HEK293 (cell line): Measurements from ENCODE around the gene PLEKHG4.

Source experiments
- CTCF ChIA-PET: fragments of 350-600 bp; formaldehyde crosslinking; extraction: SDS; loops from one replicate; lab custom pipeline; 2021; ENCODE audit warnings: antibody characterized with exemption; lab: Yijun Ruan, JAX
- POLR2A ChIA-PET: fragments of 300-600 bp; formaldehyde crosslinking; extraction: SDS; loops from one replicate; lab custom pipeline; 2020; ENCODE audit warnings: antibody characterized with exemption, inconsistent platforms; lab: Yijun Ruan, JAX
- H3K27ac ChIP-seq: fragments of 200-500 bp; sonication (Bioruptor generic); 2 replicates; pipeline ENCODE4 v1.5.1; 2014; ENCODE audit warnings: low read depth, low read length, control low read depth, inconsistent platforms; ENCODE audit errors: extremely low read depth
- H3K36me3 ChIP-seq, 2 experiments: fragments of 200-500 bp in 1 of 2; sonication (Bioruptor generic) in 1 of 2; 1 replicate in 1 of 2; 2 replicates in 1 of 2; pipeline ENCODE4 v1.5.1; 2014 to 2017; ENCODE audit warnings: inconsistent platforms in 2 of 2, low read length in 2 of 2; ENCODE audit not compliant: control insufficient read depth in 2 of 2, insufficient read depth in 1 of 2
- H3K4me1 ChIP-seq: fragments of 200-500 bp; sonication (Bioruptor generic); 2 replicates; pipeline ENCODE4 v1.5.1; 2014; ENCODE audit warnings: mild to moderate bottlenecking, low read length, inconsistent platforms; ENCODE audit not compliant: control insufficient read depth, insufficient read depth
- H3K4me3 ChIP-seq: 2 replicates; pipeline ENCODE4 v1.5.1; 2011; ENCODE audit warnings: low read depth, mild to moderate bottlenecking, control low read depth, low read length, moderate library complexity
- H3K9me3 ChIP-seq: fragments of 200-500 bp; sonication (Bioruptor generic); 2 replicates; pipeline ENCODE4 v1.5.1; 2014; ENCODE audit warnings: low read depth, low read length, inconsistent platforms; ENCODE audit not compliant: control insufficient read depth, insufficient read depth
- BCL11A ChIP-seq: fragments of 450-650 bp; formaldehyde crosslinking; IDR thresholded peaks from 2 replicates; pipeline ENCODE4 v1.5.1; 2016; ENCODE audit warnings: low read depth, missing biosample characterization, missing genetic modification characterization
- BCL11B ChIP-seq: fragments of 450-650 bp; formaldehyde crosslinking; IDR thresholded peaks from 2 replicates; pipeline ENCODE4 v1.5.1; 2016; ENCODE audit warnings: low read depth, missing biosample characterization, missing genetic modification characterization
- IKZF3 ChIP-seq: fragments of 450-650 bp; IDR thresholded peaks from 2 replicates; pipeline ENCODE4 v1.5.0; 2018; ENCODE audit warnings: missing biosample characterization, mild to moderate bottlenecking, missing genetic modification characterization, moderate library complexity
- KLF1 ChIP-seq: fragments of 450-650 bp; formaldehyde crosslinking; IDR thresholded peaks from 2 replicates; pipeline ENCODE4 v1.5.1; 2016; ENCODE audit warnings: missing biosample characterization, missing genetic modification characterization
- KLF7 ChIP-seq: fragments of 450-650 bp; formaldehyde crosslinking; IDR thresholded peaks from 2 replicates; pipeline ENCODE4 v1.5.1; 2016; ENCODE audit warnings: missing biosample characterization, missing genetic modification characterization, borderline replicate concordance
- PRDM1 ChIP-seq: fragments of 450-650 bp; formaldehyde crosslinking; IDR thresholded peaks from 2 replicates; pipeline ENCODE4; 2016; ENCODE audit warnings: missing biosample characterization, missing genetic modification characterization
- SP3 ChIP-seq: fragments of 450-650 bp; formaldehyde crosslinking; IDR thresholded peaks from 2 replicates; pipeline ENCODE4 v1.5.1; 2016; ENCODE audit warnings: missing biosample characterization, missing genetic modification characterization
- SP7 ChIP-seq: fragments of 450-650 bp; formaldehyde crosslinking; IDR thresholded peaks from 2 replicates; pipeline ENCODE4 v1.5.1; 2016; ENCODE audit warnings: missing biosample characterization, missing genetic modification characterization
- TCF7L2 ChIP-seq: IDR thresholded peaks from 2 replicates; pipeline ENCODE4 v1.6.1; 2011; ENCODE audit warnings: low read depth, mild to moderate bottlenecking, inconsistent platforms, low read length, moderate library complexity, borderline replicate concordance
- YY2 ChIP-seq: fragments of 450-650 bp; formaldehyde crosslinking; IDR thresholded peaks from 2 replicates; pipeline ENCODE4 v1.5.1; 2016; ENCODE audit warnings: missing biosample characterization, missing genetic modification characterization
- ZBTB26 ChIP-seq: fragments of 450-650 bp; formaldehyde crosslinking; optimal IDR thresholded peaks from 2 replicates; pipeline ENCODE3; 2016; ENCODE audit warnings: missing biosample characterization, mild to moderate bottlenecking, missing genetic modification characterization
- ZBTB7A ChIP-seq: fragments of 450-650 bp; formaldehyde crosslinking; IDR thresholded peaks from 2 replicates; pipeline ENCODE4 v1.5.1; 2016; ENCODE audit warnings: low read depth, missing biosample characterization, missing genetic modification characterization
- ZNF10 ChIP-seq: fragments of 450-650 bp; formaldehyde crosslinking; IDR thresholded peaks from 2 replicates; pipeline ENCODE4 v1.5.1; 2017; ENCODE audit warnings: missing biosample characterization, missing genetic modification characterization
- ZNF146 ChIP-seq: fragments of 450-650 bp; formaldehyde crosslinking; IDR thresholded peaks from 2 replicates; pipeline ENCODE4 v1.5.1; 2016; ENCODE audit warnings: missing biosample characterization, missing genetic modification characterization
- ZNF157 ChIP-seq: fragments of 450-650 bp; formaldehyde crosslinking; IDR thresholded peaks from 2 replicates; pipeline ENCODE4 v1.5.1; 2016; ENCODE audit warnings: missing biosample characterization, missing genetic modification characterization
- ZNF174 ChIP-seq: fragments of 450-650 bp; formaldehyde crosslinking; IDR thresholded peaks from 2 replicates; pipeline ENCODE4 v1.5.0; 2017; ENCODE audit warnings: missing biosample characterization, mild to moderate bottlenecking, missing genetic modification characterization
- ZNF280D ChIP-seq: fragments of 450-650 bp; formaldehyde crosslinking; IDR thresholded peaks from 2 replicates; pipeline ENCODE4 v1.5.1; 2016; ENCODE audit warnings: missing biosample characterization, missing genetic modification characterization
- ZNF362 ChIP-seq: fragments of 450-650 bp; formaldehyde crosslinking; IDR thresholded peaks from 2 replicates; pipeline ENCODE4 v1.5.1; 2016; ENCODE audit warnings: missing biosample characterization, missing genetic modification characterization
- ZNF510 ChIP-seq: fragments of 450-650 bp; formaldehyde crosslinking; IDR thresholded peaks from 2 replicates; pipeline ENCODE4 v1.5.1; 2018; ENCODE audit warnings: mild to moderate bottlenecking, missing genetic modification characterization, missing biosample characterization; ENCODE audit not compliant: insufficient replicate concordance
- ZNF76 ChIP-seq: fragments of 450-650 bp; formaldehyde crosslinking; IDR thresholded peaks from 2 replicates; pipeline ENCODE4; 2016; ENCODE audit warnings: low read depth, missing biosample characterization, missing genetic modification characterization, borderline replicate concordance
- ZNF777 ChIP-seq: fragments of 450-650 bp; formaldehyde crosslinking; IDR thresholded peaks from 2 replicates; pipeline ENCODE4 v1.5.1; 2017; ENCODE audit warnings: missing biosample characterization, missing genetic modification characterization, borderline replicate concordance
- TF ChIP-seq, protein P1 (sequence below): fragments of 450-650 bp; formaldehyde crosslinking; IDR thresholded peaks from 2 replicates; pipeline ENCODE4 v1.5.1; 2016; ENCODE audit warnings: missing biosample characterization, missing genetic modification characterization
- TF ChIP-seq, protein P2 (sequence below): fragments of 450-650 bp; formaldehyde crosslinking; IDR thresholded peaks from 2 replicates; pipeline ENCODE4 v1.5.1; 2016; ENCODE audit warnings: missing biosample characterization, missing genetic modification characterization, borderline replicate concordance

PLEKHG4 gene

DNA sequence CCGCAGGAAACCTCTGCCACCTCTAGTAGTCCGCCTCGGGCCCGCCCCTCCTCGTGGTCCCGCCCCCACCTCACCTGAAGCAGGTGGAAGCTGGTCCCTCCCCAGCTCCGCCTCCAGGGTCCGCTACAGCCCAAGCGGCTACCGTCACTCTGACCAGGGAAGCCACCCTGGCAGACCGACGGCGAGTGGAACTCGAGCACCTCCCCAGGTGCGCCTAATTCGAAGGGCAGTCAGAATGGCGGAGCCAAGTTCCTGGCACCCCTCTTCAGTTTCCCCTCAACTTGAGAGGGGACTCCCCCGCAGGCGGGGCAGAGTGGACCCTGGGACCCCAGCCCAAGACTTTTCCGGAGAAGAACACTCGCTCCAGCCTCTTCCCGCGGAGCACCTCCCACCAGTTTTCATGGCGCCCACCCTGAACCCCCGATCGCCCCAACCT, 32.6 kb upstream of the PLEKHG4 start:
- peak overlapping the region; percentile 75; the same call in 1 of the 2 replicates for H3K27ac ChIP-seq

DNA sequence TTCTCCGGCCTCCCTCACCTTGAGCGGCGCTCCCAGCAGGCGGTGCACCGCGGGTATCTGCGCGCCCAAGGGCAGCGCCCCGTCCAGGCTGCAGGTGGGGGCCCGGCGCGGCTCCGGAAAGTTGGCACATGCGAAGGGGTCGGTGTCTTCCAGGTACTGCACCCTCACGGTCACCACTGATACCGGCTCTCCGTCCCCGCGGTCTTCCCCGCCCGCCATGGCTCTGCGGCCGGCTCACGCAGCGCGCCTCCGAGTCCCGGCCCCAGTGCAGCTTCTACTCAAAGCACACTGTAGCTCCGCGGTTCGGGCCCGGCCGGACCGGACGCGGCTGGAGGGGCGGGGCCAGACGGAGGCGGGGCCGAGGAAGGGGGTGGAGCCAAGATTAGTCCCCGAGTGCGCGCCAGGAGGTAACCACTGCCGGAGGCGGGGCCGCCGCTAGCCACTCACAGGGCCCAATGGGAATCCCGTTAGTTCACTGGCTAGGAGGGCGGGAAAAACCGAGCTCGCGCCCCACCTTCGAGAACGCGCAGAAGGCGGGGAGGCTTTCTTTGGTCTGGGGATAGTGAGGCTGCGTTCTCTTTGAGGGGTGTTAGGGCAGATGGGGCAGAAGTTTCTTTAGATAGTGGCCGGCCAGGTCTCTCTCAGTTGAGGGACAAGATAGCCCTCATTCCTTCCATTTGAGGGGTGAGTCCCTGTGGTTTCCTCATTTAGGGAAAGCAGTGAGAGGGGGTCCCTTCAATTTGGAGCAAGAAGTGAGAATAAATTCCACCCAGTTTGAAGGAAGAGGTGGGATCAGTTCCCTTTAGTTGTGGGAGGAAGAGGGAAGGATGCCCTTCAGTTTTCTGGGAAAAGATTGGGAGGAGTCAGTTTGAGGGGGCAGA, 31.9 kb upstream of the PLEKHG4 start, which contains the start of gene FHOD1:
TSS of gene FHOD1 (minus strand) at position 290 of the 881 bp plus-strand sequence. CDS start at position 219, 71 bp downstream.
- Histone ChIP-seq H3K36me3 (peaks cover 0 to 4% of the 10 kb centered on the region in 2 experiments; a peak in 1 of 3 replicates), H3K4me3 (peak within 1 kb of the TSS; percentile 69), H3K27ac (peak within 1 kb of the TSS; percentile 75), H3K9me3 (no peaks in the 10 kb centered on the region), H3K4me1 (peaks cover 9% of the 10 kb centered on the region)
- CTCF ChIA-PET: interaction anchor here (0.6 to 2.3 kb wide), 4 partner anchors 12 to 217 kb away, joined by 3 to 7 read pairs (median 3); no protein-coding TSS in a partner anchor
- POLR2A ChIA-PET: interaction anchor here (0.5 to 7.4 kb wide), 16 partner anchors 10 to 285 kb away, joined by 3 to 109 read pairs (median 4); partner anchors contain the start of genes ATP6V0D1, EXOC3L1, LRRC36 and TMEM208
- TF ChIP-seq KLF1 (tag by site-specific recombination): 0 out of 2 replicates have a peak, but pooled peaks have one; percentile 17
- no peak for TF ChIP-seq ZNF76 (tag by site-specific recombination)
- TF ChIP-seq ZNF174 (tag by site-specific recombination): no peak
- TF ChIP-seq ZNF146: no peak
- peak; percentile 92 for TF ChIP-seq ZBTB26 (tag by site-specific recombination)
- TF ChIP-seq ZBTB7A (tag by site-specific recombination): peak; percentile 71; the same call in 1 of the 2 replicates
- peak; percentile 85 for TF ChIP-seq BCL11B (tag by site-specific recombination)
- TF ChIP-seq ZNF510: no peak
- TF ChIP-seq TCF7L2: no peak
- TF ChIP-seq PRDM1: peak; percentile 96
- TF ChIP-seq, protein P1, sequence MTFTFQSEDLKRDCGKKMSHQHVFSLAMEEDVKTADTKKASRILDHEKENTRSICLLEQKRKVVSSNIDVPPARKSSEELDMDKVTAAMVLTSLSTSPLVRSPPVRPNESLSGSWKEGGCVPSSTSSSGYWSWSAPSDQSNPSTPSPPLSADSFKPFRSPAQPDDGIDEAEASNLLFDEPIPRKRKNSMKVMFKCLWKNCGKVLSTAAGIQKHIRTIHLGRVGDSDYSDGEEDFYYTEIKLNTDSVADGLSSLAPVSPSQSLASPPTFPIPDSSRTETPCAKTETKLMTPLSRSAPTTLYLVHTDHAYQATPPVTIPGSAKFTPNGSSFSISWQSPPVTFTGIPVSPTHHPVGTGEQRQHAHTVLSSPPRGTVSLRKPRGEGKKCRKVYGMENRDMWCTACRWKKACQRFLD: no peak
- peak; percentile 84 for TF ChIP-seq SP3
- TF ChIP-seq ZNF362 (tag by site-specific recombination): no peak

More for the DNA sequence above, 32.6 kb upstream of the PLEKHG4 start:
- Histone ChIP-seq H3K36me3 (peaks cover 0 to 7% of the 10 kb centered on the region in 2 experiments; a peak in 1 of 3 replicates), H3K9me3 (no peaks in the 10 kb centered on the region), H3K4me3 (peak overlapping the region; percentile 69), H3K4me1 (peaks cover 9% of the 10 kb centered on the region)
- TF ChIP-seq SP7 (tag by site-specific recombination) (no peak), YY2 (peak; percentile 57; the same call in 1 of the 2 replicates), ZNF10 (tag by site-specific recombination) (0 out of 2 replicates have a peak, but pooled peaks have one; percentile 9), IKZF3 (tag by site-specific recombination) (no peak), SP3 (no peak; the same call in 1 of the 2 replicates), ZNF777 (tag by site-specific recombination) (peak; percentile 71; the same call in 1 of the 2 replicates), ZNF157 (tag by site-specific recombination) (no peak), ZNF280D (tag by site-specific recombination) (no peak), ZNF174 (tag by site-specific recombination) (no peak), BCL11A (tag by site-specific recombination) (peak; percentile 92; the same call in 1 of the 2 replicates), PRDM1 (no peak), KLF7 (tag by site-specific recombination) (no peak)
- TF ChIP-seq, protein P2, sequence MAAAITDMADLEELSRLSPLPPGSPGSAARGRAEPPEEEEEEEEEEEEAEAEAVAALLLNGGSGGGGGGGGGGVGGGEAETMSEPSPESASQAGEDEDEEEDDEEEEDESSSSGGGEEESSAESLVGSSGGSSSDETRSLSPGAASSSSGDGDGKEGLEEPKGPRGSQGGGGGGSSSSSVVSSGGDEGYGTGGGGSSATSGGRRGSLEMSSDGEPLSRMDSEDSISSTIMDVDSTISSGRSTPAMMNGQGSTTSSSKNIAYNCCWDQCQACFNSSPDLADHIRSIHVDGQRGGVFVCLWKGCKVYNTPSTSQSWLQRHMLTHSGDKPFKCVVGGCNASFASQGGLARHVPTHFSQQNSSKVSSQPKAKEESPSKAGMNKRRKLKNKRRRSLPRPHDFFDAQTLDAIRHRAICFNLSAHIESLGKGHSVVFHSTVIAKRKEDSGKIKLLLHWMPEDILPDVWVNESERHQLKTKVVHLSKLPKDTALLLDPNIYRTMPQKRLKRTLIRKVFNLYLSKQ (tag by site-specific recombination): no peak
- CTCF ChIA-PET: interaction anchor here (0.6 to 2.3 kb wide), 10 partner anchors 12 to 216 kb away, joined by 3 to 7 read pairs (median 4); partner anchors contain the start of genes KCTD19, LRRC36, TMEM208 and TPPP3
- POLR2A ChIA-PET: interaction anchor here (0.6 to 7.4 kb wide), 11 partner anchors 10 to 286 kb away, joined by 3 to 109 read pairs (median 4); partner anchors contain the start of genes ATP6V0D1, EXOC3L1, LRRC36 and TMEM208
